Panc1 (cell line): ENCODE measurements around the gene PSD4.

Experiments used
- CTCF ChIP-seq: fragments of 450-650 bp; IDR thresholded peaks from 2 replicates; pipeline ENCODE4 v1.5.1; 2017; ENCODE audit warnings: mild to moderate bottlenecking
- POLR2AphosphoS5 ChIP-seq: IDR thresholded peaks from 2 replicates; pipeline ENCODE4 v1.6.1; 2012; ENCODE audit warnings: mild to moderate bottlenecking, low read depth, low read length, moderate library complexity
- REST ChIP-seq, 2 experiments: IDR thresholded peaks; 2 replicates each; pipeline ENCODE4 v1.6.1; 2011 to 2012; ENCODE audit warnings: low read depth in 2 of 2, control low read depth in 1 of 2, low read length in 1 of 2, mild to moderate bottlenecking in 1 of 2, moderate library complexity in 1 of 2; ENCODE audit not compliant: insufficient read depth in 1 of 2

GRCh38 chr2:113197347-113198047 lies 23.7 kb downstream of the PSD4 start:
- TF ChIP-seq CTCF (no peak), REST (IDR thresholded peaks at IDR 0.05; ENCODE audit: insufficient read depth in 1 of 2, low read depth in 2 of 2, low read length in 1 of 2) (no peak), POLR2AphosphoS5 (no peak)
